ENCODE results near the gene HS6ST2. TPM values are rescaled to one million over a fixed set of nuclear protein-coding genes. Genes with fewer than 3 reads are reported as not detected.

Gene HS6ST2
- total and polyA plus RNA-seq, 4 donors = under 0.01 to 1.4 (median 0.01) TPM; not detected in 1

GRCh38 chrX:132775263-132775823 lies 183.1 kb downstream of the HS6ST2 start:
- 85% methylated on average over 7 of the region's 7 CpGs for WGBS
- Histone ChIP-seq H3K9ac (ENCODE audit: low read depth in 1 of 2, low read length in 2 of 2) (no peak overlapping the region), H3K27ac (ENCODE audit: low read depth in 1 of 2, low read length in 2 of 2) (no peak overlapping the region), H3K4me3 (ENCODE audit: low read depth in 1 of 3, low read length in 3 of 3) (no peak overlapping the region), H3K4me1 (ENCODE audit: control insufficient read depth in 4 of 4, insufficient read depth in 4 of 4, low read length in 3 of 4) (no peaks in the 10 kb centered on the region), H3K9me3 (ENCODE audit: control insufficient read depth in 4 of 4, low read length in 3 of 4) (no peaks in the 10 kb centered on the region), H3K36me3 (ENCODE audit: control insufficient read depth in 4 of 4, insufficient read depth in 3 of 4, low read depth in 1 of 4, low read length in 3 of 4) (no peaks in the 10 kb centered on the region), H3K27me3 (ENCODE audit: control insufficient read depth in 4 of 4, insufficient read depth in 4 of 4, low read length in 3 of 4) (no peaks in the 10 kb centered on the region)
- DNase-seq (ENCODE audit: low spot score) = no peak
- TF ChIP-seq, protein P1, sequence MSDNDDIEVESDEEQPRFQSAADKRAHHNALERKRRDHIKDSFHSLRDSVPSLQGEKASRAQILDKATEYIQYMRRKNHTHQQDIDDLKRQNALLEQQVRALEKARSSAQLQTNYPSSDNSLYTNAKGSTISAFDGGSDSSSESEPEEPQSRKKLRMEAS (IDR thresholded peaks at IDR 0.05) = no peak
- TF ChIP-seq EGR1 (IDR thresholded peaks at IDR 0.05; ENCODE audit: low read depth in 2 of 2) = no peak
- no peak for TF ChIP-seq YY1 (IDR thresholded peaks at IDR 0.05)
- TF ChIP-seq GABPA (IDR thresholded peaks at IDR 0.05 in 1 of 2, conservative IDR thresholded peaks at IDR 0.05 in 1 of 2) = no peak
- no peak for TF ChIP-seq FOXA1 (IDR thresholded peaks at IDR 0.05)
- TF ChIP-seq RXRA (IDR thresholded peaks at IDR 0.05) = no peak
- TF ChIP-seq REST (IDR thresholded peaks at IDR 0.05) = no peak
- no peak for TF ChIP-seq HNF4G (IDR thresholded peaks at IDR 0.05)
- TF ChIP-seq, protein P2, sequence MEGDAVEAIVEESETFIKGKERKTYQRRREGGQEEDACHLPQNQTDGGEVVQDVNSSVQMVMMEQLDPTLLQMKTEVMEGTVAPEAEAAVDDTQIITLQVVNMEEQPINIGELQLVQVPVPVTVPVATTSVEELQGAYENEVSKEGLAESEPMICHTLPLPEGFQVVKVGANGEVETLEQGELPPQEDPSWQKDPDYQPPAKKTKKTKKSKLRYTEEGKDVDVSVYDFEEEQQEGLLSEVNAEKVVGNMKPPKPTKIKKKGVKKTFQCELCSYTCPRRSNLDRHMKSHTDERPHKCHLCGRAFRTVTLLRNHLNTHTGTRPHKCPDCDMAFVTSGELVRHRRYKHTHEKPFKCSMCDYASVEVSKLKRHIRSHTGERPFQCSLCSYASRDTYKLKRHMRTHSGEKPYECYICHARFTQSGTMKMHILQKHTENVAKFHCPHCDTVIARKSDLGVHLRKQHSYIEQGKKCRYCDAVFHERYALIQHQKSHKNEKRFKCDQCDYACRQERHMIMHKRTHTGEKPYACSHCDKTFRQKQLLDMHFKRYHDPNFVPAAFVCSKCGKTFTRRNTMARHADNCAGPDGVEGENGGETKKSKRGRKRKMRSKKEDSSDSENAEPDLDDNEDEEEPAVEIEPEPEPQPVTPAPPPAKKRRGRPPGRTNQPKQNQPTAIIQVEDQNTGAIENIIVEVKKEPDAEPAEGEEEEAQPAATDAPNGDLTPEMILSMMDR (IDR thresholded peaks at IDR 0.05; ENCODE audit: low read depth, low read length, missing input control) = no peak
- TF ChIP-seq, protein P3, sequence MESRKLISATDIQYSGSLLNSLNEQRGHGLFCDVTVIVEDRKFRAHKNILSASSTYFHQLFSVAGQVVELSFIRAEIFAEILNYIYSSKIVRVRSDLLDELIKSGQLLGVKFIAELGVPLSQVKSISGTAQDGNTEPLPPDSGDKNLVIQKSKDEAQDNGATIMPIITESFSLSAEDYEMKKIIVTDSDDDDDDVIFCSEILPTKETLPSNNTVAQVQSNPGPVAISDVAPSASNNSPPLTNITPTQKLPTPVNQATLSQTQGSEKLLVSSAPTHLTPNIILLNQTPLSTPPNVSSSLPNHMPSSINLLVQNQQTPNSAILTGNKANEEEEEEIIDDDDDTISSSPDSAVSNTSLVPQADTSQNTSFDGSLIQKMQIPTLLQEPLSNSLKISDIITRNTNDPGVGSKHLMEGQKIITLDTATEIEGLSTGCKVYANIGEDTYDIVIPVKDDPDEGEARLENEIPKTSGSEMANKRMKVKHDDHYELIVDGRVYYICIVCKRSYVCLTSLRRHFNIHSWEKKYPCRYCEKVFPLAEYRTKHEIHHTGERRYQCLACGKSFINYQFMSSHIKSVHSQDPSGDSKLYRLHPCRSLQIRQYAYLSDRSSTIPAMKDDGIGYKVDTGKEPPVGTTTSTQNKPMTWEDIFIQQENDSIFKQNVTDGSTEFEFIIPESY (IDR thresholded peaks at IDR 0.05) = no peak
- TF ChIP-seq NR2F2 (IDR thresholded peaks at IDR 0.05) = no peak
- TF ChIP-seq TAF1 (conservative IDR thresholded peaks at IDR 0.05) = no peak

DNA sequence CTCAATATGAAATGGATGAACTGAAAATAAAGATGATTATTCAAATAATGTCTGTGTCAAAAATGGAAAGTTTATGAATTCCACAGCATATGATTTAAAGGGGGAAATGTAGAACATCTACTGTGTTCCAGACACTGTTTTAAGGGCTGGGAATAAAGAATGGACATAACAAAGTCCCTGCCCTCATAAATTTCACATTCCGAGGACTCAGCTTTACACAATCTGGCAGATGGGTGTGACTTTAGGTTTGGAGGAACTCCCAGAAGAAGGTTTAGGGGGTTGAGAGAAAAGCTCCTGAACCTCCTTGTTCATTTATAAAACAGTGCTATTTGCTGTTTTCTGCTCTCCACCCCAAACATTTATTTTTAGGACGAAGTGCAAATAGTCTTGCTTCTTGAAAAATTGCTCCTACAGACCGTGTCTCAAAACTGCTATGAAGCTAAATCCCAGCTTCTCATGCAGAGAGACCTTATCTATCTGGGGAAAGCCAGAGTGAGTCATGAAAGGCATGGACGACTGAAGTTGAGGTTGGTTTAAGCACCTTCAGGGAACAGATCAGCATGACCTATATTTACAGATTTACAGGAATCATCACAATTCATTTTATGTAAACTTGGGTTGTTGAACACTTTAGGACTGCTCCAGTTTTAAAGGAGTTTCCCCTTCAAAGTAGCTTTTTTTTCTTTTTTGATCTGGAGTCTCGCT lies 184.3 kb downstream of the HS6ST2 start:
- WGBS = 81% methylated on average over 5 of the region's 5 CpGs
- no peaks in the 10 kb centered on the region for H3K4me1 ChIP-seq (ENCODE audit: control insufficient read depth in 4 of 4, insufficient read depth in 4 of 4, low read length in 3 of 4)
- TF ChIP-seq SP1 (IDR thresholded peaks at IDR 0.05) = no peak
- TF ChIP-seq FOXA1 (IDR thresholded peaks at IDR 0.05) = no peak
- no peak for TF ChIP-seq HNF4G (IDR thresholded peaks at IDR 0.05)
- TF ChIP-seq ATF3 (IDR thresholded peaks at IDR 0.05) = no peak
- TF ChIP-seq RXRA (IDR thresholded peaks at IDR 0.05) = no peak
- no peak for TF ChIP-seq JUND (IDR thresholded peaks at IDR 0.05)
- no peak for TF ChIP-seq EGR1 (IDR thresholded peaks at IDR 0.05; ENCODE audit: low read depth in 2 of 2)
- TF ChIP-seq, protein P1 (IDR thresholded peaks at IDR 0.05) = no peak
- TF ChIP-seq FOXA2 (IDR thresholded peaks at IDR 0.05) = no peak
- TF ChIP-seq YY1 (IDR thresholded peaks at IDR 0.05) = no peak
- no peak for TF ChIP-seq TAF1 (conservative IDR thresholded peaks at IDR 0.05)
- TF ChIP-seq RAD21 (IDR thresholded peaks at IDR 0.05) = no peak
- TF ChIP-seq, protein P3 (IDR thresholded peaks at IDR 0.05) = no peak
- TF ChIP-seq HNF4A (conservative IDR thresholded peaks at IDR 0.05) = no peak
- H3K4me3 ChIP-seq (ENCODE audit: low read depth in 1 of 3, low read length in 3 of 3) = no peak overlapping the region
- no peak overlapping the region for H3K27ac ChIP-seq (ENCODE audit: low read depth in 1 of 2, low read length in 2 of 2)
- H3K9ac ChIP-seq (ENCODE audit: low read depth in 1 of 2, low read length in 2 of 2) = no peak overlapping the region
- H3K36me3 ChIP-seq (ENCODE audit: control insufficient read depth in 4 of 4, insufficient read depth in 3 of 4, low read depth in 1 of 4, low read length in 3 of 4) = no peaks in the 10 kb centered on the region
- DNase-seq (ENCODE audit: low spot score) = no peak
- no peaks in the 10 kb centered on the region for H3K9me3 ChIP-seq (ENCODE audit: control insufficient read depth in 4 of 4, low read length in 3 of 4)
- no peaks in the 10 kb centered on the region for H3K27me3 ChIP-seq (ENCODE audit: control insufficient read depth in 4 of 4, insufficient read depth in 4 of 4, low read length in 3 of 4)
